ENCODE data around the gene PLET1. TPM values are rescaled to one million over a fixed set of nuclear protein-coding genes. Genes with fewer than 3 reads are reported as not detected.
A peak's percentile ranks its signal among the peaks of the same experiment; 100 is the strongest.

Gene PLET1
- total RNA-seq, 1 donor from 2014 or later = not detected

GRCh38 chr11:112229746-112230433 lies 30.8 kb downstream of the PLET1 start:
- Histone ChIP-seq H3K4me1 (peaks cover 23% of the 10 kb centered on the region), H3K27ac (replicated peaks) (no peak overlapping the region), H3K9me3 (replicated peaks) (no peaks in the 10 kb centered on the region), H3K4me3 (no peak overlapping the region), H3K27me3 (ENCODE audit: low read depth) (no peaks in the 10 kb centered on the region), H3K36me3 (peaks cover 46% of the 10 kb centered on the region)
- TF ChIP-seq CTCF (IDR thresholded peaks at IDR 0.05; ENCODE audit: borderline replicate concordance) = no peak
- intact Hi-C loops (cut with micrococcal nuclease) = no loop called here
- no peak for DNase-seq

GRCh38 chr11:112229159-112229558 lies 31.5 kb downstream of the PLET1 start:
- Histone ChIP-seq H3K27ac (replicated peaks) (no peak overlapping the region), H3K36me3 (peaks cover 46% of the 10 kb centered on the region), H3K4me1 (peaks cover 23% of the 10 kb centered on the region), H3K4me3 (no peak overlapping the region), H3K27me3 (ENCODE audit: low read depth) (no peaks in the 10 kb centered on the region), H3K9me3 (replicated peaks) (no peaks in the 10 kb centered on the region)
- TF ChIP-seq CTCF (IDR thresholded peaks at IDR 0.05; ENCODE audit: borderline replicate concordance) = no peak
- intact Hi-C loops (cut with micrococcal nuclease) = no loop called here
- no peak for DNase-seq

- Histone ChIP-seq H3K27me3 (ENCODE audit: low read depth) (no peaks in the 10 kb centered on the region), H3K36me3 (peaks cover 46% of the 10 kb centered on the region)
- intact Hi-C loops (cut with micrococcal nuclease) = no loop called here
These were observed 32.0 kb downstream of the PLET1 start for GRCh38 chr11:112228706-112229105.

GRCh38 chr11:112227471-112227870 lies 33.2 kb downstream of the PLET1 start:
- Histone ChIP-seq H3K36me3 (peaks cover 35% of the 10 kb centered on the region), H3K4me3 (peak overlapping the region; percentile 71), H3K9me3 (replicated peaks) (no peaks in the 10 kb centered on the region), H3K27me3 (ENCODE audit: low read depth) (no peaks in the 10 kb centered on the region), H3K4me1 (peaks cover 23% of the 10 kb centered on the region), H3K27ac (replicated peaks) (peak overlapping the region; percentile 96)
- DNase-seq = no peak
- intact Hi-C loops (cut with micrococcal nuclease) = no loop called here
- TF ChIP-seq CTCF (IDR thresholded peaks at IDR 0.05; ENCODE audit: borderline replicate concordance) = no peak

More at GRCh38 chr11:112228706-112229105, 32.0 kb downstream of the PLET1 start:
- H3K4me3 ChIP-seq = no peak overlapping the region
- peaks cover 23% of the 10 kb centered on the region for H3K4me1 ChIP-seq
- no peak for TF ChIP-seq CTCF (IDR thresholded peaks at IDR 0.05; ENCODE audit: borderline replicate concordance)
- no peak for DNase-seq
- no peaks in the 10 kb centered on the region for H3K9me3 ChIP-seq (replicated peaks)
- no peak overlapping the region for H3K27ac ChIP-seq (replicated peaks)

- TF ChIP-seq CTCF (IDR thresholded peaks at IDR 0.05; ENCODE audit: borderline replicate concordance) = no peak
- H3K9me3 ChIP-seq (replicated peaks) = no peaks in the 10 kb centered on the region
- no peaks in the 10 kb centered on the region for H3K27me3 ChIP-seq (ENCODE audit: low read depth)
- H3K36me3 ChIP-seq = peaks cover 35% of the 10 kb centered on the region
- peak overlapping the region; percentile 96 for H3K27ac ChIP-seq (replicated peaks)
- H3K4me1 ChIP-seq = peaks cover 23% of the 10 kb centered on the region
- intact Hi-C loops (cut with micrococcal nuclease) = no loop called here
- no peak for DNase-seq
- peak overlapping the region; percentile 71 for H3K4me3 ChIP-seq
These were observed 33.7 kb downstream of the PLET1 start for GRCh38 chr11:112226831-112227401.

All from left ventricle myocardium inferior (tissue), 1 donor.